ENCODE data around the gene PTOV1.

DNA sequence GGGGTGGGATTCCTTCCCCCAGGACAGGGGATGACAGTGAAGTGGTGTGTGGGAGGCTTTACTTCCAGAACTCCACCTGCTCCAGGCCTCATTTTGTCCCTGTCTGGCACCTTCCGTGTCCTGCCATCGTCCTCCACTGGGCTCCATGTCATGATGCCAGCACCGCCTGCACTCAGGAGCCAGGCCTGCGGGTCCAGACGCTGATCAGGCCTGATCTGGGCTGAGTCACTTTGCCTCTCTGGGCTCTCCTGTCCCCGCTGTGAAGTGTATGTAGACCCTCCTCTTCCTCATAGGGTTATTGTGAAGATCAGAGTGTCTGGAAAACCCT is 47.5 kb upstream of the PTOV1 start:
- TF ChIP-seq CTCF (IDR thresholded peaks at IDR 0.05), result no peak
- TF ChIP-seq POLR2A (IDR thresholded peaks at IDR 0.05), result no peak
